DMS 273 treated with DMSO at 0.1 percent for 48 hours (cell line): ENCODE measurements around the gene TTLL6.
"Not testable (repeated sequence)": the region's sequence is repeated elsewhere in the genome, so short reads cannot be mapped to it uniquely, and the experiment has no call there.

ENCODE experiments used
- DNase-seq: peaks from one replicate; lab custom pipeline; 2025; lab: John Stamatoyannopoulos, UW

The TTLL6 gene

DNA sequence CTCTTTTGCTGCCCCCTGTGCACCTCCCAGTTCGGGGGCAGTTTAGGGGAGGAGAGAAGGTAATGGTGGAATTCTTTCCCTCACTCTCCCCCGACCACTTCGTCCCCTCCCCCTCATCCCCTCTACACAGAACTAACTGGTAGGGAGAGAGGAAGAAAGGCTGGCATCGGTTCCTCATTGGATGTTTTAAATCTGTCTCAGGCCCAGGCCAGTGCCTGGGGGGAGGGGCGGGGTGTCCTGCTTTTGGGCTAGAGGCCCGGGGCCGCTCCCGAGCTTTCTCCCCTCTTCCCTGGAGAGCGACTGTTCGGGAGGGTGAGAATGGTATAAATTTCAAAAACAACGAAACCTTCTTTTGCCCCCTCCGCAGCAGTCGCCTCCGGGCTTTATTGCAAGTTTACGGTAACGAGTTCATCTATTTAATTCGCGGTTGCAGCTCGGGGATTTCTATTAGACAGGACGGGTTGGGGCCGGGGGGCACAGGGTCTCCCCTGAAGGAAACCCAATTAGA, 94.1 kb downstream of the TTLL6 start, which contains the start of gene PRAC2:
Gene PRAC2, plus strand, starts transcription at position 271 of the 508 bp plus-strand sequence. CDS start 1,226 bp downstream, outside the sequence.
- DNase-seq, result no peak

DNA sequence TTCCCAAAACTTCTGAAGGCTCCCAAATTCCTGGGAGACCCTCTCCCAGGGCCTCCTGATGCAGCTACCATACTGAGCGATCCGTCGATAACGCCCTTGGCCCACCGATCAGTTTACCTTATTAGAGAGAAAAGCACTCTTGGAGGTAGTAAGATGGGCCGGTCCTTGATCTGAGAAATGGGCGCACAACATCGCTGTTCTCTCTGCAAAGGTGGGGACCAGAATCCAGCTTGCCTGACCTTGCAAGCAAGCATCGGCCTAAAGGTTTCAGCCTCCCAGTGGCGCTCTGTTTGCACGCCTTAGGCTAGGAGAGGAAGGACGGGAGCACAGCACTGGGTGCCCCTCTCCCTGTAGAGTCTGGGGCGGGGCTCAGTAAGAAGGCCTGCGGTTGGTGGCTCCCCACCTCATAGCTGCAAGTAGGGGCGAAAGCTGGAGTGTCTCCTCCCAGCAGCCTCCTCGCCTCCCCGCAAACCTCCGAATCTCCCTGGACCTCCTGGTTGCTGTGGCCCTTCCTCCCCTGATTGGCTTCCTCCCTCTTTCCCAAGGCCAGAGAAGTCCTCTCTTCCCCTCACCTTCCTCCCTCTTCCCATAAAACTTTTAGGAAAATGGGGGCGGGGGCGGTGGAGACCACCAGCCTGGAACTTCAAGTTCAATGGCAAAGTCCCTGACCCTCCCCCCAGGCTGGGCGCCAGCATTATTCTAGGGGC, 94.7 kb downstream of the TTLL6 start, which contains the start of gene PRAC1:
Gene PRAC1, minus strand, starts transcription at position 318 of the 707 bp plus-strand sequence. Its CDS starts 126 bp downstream, at position 192.
- no peak for DNase-seq

GRCh38 chr17:48721009-48721402, 96.0 kb downstream of the TTLL6 start:
- DNase-seq, result no peak

DNA sequence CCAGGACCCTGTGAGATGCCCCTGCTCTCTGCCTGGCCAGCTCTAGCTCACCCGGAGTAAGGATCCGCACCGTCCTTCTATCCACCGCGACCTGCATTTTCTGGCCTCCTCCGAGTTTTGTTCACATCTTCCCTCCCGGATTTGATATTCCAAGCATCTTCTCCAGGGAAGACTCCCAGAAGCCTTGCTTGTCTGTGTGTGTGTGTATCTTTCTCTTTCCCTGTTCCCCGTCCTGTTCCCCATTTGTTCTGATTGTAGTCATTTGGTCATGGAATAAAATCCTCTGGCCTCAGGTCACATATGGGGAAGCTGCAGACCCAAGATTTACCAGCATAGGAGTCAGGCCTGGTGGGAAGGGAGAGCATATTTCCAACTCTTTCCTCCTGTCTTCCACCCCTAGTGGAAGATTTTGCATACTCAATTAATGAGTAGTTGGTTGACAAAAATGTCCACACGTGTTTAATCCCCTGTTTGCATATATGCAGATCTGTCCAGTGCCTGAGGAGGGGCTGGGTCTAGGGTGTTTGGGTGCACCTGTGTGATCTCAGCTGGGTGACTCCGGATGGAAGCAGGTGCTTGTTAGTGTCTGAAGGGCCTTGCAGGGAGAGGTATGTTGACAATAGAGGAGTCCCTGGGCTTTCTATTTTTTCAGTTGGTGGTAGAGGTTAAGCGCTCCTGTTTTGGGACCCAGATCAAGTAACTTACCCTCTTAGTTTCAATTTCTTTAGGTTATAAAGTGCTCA, 96.6 kb downstream of the TTLL6 start:
- DNase-seq, result no peak

DNA sequence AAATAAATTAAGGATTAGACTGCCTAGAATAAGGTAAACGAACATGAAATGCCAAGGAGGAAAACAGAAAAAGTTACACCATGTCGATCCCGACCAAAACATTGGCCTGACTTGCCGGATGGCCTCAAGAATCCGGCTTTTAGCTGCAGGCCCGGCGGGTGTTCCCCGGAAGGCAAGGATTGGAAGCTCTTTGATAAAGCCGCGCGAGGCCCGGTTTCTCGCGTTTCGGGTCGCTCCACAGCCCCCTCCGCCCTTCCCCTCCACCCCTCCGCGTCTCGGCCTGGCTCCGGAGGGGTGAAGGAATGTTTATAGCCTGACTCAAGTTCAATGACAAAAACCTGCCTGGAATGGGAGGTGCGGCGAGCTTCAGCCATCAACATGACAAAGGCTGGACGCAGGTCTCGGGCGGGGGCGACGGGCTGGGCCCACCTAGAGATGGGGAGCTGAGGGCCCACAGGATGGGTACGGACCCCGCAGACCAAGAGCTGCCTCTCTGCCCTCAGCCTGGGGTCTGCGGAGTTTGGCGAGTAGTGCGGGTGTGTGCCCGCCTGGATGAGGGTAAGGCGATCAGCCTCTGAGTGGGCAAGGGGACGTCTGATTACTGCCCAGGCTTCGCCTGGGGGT, 97.3 kb downstream of the TTLL6 start:
- DNase-seq, result no peak

DNA sequence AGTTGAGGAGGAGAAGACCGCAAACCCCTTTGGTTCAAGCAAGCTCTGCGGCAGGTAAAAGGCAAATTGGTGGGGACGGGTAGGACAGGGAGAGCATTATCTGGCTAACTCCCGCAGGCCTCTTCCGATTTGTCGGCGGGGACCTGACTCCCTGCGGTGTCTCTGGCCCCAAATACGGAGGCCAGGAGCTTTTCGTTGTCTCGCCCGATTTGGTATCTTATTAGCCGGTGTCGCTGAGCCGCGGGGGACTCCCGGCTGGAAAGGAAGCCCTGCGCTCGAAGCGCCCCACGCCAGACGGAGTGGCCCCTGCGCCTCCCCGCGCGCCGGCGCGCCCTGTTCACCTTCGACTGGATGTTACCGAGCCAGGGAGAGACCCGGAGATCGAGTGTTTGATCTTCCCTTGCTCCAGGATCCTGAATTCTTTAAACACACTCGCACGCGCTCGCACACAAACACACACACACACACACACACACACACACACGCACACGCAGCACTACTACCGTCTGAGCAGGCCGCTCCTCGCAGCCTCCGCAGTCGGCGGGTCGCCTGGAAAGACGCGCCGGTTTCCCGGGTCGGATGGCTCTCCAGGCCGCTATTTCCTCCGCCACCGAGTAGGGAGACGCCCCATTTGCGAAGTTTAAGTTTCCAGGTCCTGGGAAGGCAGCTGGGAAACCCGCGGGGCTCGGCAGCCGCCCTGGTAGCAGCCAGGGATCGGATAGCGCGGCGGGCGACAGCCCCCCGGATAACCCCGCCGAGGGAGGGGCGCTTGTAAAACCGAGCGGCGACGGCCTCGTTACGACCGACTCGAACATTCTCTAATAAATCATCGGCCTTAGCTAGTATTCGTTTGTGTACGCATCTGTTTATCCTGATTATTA, 98.0 kb downstream of the TTLL6 start:
- no peak for DNase-seq

DNA sequence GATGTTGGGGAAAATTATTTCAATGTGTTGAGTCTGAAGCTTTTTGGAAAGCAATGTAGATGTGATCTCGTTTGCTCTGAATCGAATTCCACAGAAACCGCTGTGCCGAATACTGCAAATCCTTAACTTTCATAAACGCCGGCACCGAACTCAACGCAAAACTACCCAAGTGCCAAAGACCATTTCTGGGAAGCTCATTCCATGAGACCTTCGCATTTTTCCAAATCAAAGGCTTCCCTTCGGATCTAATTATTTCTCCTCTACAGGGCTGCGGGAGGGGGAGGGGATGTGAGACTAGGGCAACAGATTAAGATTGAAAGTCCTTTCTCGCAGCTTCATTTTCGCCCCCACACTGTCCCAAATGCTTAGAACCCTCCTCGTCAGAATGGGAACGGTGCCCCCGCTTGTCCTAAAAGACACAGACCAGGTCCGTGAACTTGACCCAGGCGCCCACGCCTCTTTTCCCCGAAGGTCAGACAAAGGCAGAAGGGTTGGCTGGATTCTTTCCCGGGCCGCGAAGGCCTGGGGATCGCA, 98.7 kb downstream of the TTLL6 start:
- no peak for DNase-seq

DNA sequence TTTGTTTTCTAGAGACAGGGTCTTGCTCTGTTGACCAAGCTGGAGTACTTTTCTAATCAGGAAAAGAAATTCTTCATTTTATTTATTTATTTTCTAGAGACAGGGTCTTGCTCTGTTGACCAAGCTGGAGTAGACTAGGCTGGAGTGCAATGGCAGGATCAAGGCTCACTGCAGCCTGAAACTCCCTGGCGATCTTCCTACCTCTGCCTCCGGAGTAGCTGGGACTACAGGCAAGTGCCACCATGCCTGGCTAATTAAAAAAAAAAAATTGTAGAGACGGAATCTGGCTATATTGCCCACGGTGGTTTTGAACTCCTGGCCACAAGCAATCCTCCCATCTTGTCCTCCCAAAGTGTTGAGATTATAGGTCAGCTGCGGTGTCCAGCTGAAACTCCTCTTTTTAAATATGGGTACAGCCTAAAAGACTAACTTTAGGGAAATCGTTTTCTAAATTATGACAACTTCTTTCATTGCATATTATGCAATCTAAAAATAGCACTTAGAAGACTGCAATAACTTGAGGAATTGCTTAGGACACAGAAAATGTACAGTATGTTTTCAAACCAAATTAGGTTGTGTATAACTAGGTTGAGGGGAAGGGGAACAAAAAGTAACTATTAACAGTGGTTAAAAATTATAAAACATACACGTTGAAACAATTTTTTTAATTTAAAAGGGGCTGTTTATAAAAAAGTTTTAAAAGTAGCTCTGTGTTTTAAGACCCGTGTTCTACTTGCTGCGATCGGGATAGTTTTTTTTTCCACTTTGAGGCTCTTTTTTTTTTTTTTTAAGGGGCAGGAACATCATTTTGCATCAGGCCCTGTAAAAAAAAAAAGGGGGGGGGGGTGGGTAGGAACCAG, 99.4 kb downstream of the TTLL6 start:
- no peak for DNase-seq

DNA sequence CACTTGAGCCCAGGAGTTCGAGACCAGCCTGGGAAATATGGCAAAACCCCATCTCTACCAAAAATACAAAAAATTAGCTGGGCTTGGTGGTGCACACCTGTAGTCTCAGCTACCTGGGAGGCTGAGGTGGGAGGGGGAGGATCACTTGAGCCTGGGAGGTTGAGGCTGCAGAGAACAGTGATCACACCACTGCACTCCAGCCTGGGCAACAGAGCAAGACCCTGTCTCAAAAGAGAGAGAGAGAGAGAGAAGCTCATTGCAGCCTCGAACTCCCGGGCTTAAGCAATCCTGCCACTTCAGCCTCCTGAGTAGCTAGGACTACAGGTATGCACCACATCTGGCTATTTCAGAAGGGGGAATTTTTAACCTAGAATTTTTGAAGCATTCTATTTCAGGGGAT, 100.5 kb downstream of the TTLL6 start:
- DNase-seq, result not testable (repeated sequence)

- no peak for DNase-seq
Measured at GRCh38 chr17:48715496-48716399, 101.3 kb downstream of the TTLL6 start.
